NCI-H2227 treated with DMSO at 0.1 percent for 48 hours (cell line): ENCODE data around the gene LUC7L2.
"Not testable (repeated sequence)": the region's sequence is repeated elsewhere in the genome, so short reads cannot be mapped to it uniquely, and the experiment has no call there.

Experiments
- DNase-seq: peaks from one replicate; lab custom pipeline; 2025; lab: John Stamatoyannopoulos, UW

Gene LUC7L2

DNA sequence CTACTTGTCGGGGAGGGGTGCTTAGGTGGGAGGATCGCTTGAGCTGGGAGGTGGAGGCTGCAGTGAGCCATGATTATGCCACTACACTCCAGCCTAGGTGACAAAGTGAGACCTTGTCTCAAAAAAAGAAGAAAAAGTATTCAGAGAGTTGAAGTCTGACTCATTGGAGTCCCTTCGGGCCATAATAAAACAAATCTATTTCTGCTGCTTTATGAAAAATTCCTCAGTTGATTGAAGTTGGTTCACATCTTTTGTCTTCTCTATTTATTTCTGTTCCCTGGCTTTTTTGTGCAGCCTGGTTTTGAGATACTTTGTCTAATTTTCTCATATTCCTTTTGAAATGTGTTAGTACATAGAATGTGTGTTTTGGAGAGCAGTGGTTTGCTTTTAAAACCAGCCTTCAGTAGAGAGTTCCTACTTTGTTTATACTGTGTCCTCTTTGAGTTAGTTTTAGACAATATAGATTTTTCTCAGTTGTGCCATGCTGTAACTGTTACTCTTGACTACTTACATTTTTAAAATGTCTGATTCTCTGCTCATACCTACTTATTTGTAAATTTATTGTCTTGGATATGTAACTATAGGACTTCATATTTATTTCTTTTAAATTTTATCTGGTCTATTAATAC lies 36.7 kb downstream of the LUC7L2 start:
- DNase-seq: no peak

DNA sequence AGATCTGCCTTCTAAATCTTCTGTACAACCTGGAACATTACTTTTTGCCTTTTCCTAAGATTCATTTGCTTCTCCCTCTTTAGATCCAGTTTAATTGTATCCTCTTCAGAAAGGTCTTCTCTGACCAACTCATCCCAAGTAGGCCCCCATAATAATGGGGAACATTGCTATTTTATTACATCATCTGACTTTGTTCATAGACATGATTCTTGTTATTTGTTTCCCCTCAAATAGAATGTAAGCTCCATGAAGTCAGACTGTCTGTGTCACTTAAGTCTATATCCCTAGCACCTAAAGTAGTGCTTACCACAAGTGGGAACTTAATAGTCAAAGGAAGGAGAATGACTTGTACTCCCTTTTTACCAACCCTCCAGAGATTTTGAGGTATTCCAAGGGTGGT lies 37.5 kb downstream of the LUC7L2 start:
- no peak for DNase-seq

DNA sequence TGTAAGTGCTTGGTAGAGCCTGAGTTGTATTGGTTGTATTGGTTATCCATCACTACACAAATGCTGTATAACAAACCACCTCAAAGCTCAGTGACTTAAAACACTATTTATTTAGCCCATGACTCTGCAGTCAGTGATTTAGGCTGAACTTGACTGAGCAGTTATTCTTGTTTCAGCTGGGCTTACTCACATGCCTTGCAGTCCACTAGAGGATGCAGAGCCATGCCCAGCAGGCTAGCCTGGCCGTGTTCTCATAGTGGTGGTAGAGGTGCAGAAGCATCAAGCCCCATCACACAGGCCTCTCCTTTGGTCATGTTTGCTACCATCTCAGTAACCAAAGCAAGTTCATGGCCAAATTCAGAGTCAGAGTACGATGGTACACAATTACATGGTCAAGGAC lies 43.9 kb downstream of the LUC7L2 start:
- no peak for DNase-seq

DNA sequence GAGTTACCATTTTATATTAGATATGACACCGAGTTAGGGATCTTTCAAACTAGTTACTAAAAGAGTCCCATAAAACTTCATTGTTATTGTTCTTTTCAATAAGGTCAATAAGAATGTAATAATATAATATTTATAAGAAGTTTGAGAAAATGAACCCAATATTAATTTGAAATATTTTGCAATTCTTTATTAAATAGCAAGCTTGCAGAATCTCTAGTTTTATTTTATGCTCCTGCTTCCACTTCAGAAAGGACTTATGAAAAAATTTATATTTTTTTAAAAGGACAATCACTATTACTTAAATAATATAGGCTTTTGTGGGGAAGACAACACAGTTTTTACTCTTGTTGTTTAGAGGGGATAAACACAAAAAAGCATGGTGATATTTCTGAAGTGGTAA lies 47.9 kb downstream of the LUC7L2 start:
- no peak for DNase-seq

DNA sequence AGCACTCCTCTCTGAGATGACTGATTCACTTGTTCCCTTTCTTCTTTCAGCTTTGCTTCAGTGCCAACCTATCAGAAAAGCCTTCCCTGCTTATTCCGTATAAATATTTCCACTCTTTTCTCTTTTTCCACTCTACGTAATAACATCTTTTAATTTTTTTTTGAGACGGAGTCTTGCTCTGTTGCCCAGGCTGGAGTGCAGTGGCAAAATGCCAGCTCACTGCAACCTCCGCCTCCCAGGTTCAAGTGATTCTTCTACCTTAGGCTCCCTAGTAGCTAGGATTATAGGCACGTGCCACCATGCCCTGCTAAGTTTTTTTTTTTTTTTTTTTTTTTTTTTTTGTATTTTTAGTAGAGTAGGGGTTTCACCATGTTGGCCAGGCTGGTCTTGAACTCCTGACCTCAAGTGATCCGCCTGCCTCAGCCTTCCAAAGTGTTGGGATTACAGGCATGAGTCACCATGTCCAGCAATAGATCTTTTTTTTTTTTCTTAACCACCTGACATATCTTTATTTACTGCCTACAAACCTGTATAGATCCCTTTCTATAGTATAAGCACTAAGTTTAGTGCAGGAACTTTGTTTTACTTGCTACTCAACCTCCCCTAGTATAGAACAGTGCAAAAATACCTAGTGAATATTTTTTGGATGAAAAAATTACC lies 55.2 kb downstream of the LUC7L2 start:
- not testable (repeated sequence) for DNase-seq

DNA sequence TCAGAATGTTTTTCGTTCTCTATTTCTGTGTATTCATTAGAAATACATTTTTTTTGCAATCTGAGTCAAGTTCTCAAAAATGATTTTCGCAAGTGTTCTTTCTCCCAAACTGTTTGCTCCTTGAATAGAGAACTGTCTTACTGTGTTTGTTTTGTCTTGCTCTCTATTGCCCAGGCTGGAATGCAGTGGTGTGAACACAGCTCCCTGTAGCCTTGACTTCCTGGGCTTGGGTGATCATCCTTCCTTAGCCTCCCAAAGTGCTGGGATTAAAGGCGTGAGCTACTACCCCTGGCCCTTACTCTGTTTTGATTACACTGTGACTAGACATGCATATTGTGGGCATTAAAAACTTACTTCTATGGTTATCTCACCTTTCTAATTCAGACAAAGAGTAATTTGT lies 56.7 kb downstream of the LUC7L2 start:
- no peak for DNase-seq

DNA sequence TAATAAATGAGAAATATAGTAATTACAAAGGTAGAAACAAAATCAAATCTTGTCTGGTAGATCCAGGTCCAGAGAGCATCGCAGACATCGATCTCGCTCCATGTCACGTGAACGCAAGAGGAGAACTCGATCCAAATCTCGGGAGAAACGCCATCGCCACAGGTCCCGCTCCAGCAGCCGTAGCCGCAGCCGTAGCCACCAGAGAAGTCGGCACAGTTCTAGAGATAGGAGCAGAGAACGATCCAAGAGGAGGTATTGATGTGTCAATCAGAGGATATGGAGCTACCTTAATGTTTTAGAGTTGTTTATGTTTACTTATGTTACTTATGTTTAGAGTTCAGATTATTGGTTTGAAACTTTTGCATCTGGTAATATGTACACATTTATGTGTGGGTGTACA lies 57.8 kb downstream of the LUC7L2 start:
- DNase-seq: no peak

DNA sequence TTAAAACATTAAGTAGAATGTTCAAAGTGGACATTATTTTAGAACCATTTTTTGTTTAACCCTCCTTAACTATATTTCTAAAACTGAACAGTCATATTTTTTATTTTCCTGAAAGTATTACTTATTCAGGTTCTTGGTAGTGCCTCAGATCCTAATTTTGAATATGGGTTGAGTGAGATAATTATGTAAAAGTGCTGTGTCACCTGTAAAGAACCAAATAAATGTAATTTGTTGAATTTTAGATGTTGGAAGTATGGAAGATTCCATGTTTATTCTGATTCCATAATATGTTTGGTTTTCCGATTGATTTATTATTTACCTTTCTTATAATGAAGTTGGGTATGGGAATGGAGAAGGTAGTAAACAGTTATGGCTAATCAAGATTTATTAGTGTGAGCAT lies 61.4 kb downstream of the LUC7L2 start:
- no peak for DNase-seq

DNA sequence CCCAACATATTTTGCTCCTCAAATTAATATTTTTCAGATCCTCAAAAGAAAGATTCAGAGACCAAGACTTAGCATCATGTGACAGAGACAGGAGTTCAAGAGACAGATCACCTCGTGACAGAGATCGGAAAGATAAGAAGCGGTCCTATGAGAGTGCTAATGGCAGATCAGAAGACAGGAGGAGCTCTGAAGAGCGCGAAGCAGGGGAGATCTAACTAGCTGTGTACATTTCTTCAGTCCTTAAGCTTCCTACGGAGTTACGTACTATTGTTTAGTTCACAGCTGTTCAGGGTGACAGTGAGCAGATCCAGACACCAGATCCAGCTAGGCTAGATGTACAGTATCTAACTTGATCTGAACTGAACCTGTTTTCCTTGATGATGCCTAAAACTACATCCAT lies 62.4 kb downstream of the LUC7L2 start:
- DNase-seq: no peak

DNA sequence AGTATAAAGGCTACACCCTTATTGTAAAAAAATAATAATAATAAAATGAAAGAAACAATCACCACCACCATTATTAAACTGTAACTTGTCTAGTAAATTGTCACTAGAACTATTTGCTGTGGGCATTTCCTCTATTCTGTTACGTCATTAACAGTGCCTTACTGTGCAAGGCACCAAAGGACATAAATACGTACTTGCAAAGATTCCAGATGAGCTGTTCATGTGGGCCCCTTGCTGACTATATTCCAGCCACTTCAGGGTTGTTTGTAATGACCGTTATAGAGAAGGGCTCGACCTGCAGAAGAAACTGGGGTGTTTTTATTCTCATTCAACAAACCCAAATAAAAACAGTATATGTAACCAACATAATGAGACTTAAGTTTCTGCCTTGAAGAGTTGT lies 63.4 kb downstream of the LUC7L2 start:
- no peak for DNase-seq

DNA sequence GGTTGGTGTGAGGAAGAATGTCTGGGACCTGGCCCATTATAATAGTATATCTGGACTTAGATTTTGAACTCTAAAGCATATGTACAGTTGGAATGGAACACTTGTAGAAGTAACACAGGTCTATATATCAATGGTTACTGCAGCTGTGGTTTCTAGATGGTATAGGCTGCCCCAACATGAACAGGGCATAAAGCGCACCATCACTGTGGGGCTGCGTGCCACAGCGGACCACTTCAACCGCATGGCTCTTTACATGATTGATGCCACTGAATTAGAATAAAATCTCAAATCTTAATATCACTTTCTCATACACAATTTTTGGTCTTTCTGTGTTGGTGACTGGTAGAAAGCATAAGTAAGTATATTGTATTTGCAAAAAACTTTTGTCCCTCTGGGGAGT lies 64.3 kb downstream of the LUC7L2 start:
- no peak for DNase-seq

DNA sequence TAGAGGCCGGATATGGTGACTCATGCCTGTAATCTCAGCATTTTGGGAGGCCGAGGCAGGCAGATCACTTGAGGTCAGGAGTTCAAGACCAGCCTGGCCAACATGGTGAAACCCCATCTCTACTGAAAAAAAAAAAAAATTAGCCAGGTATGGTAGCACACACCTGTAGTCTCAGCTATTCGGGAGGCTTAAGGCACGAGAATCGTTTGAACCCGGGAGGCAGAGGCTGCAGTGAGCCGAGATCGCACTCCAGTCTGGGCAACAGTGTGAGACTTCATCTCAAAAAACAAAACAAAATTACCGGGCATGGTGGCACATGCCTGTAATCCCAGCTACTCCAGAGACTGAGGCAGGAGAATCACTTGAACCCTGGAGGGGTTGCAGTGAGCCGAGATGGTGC lies 66.0 kb downstream of the LUC7L2 start:
- DNase-seq: not testable (repeated sequence)

DNA sequence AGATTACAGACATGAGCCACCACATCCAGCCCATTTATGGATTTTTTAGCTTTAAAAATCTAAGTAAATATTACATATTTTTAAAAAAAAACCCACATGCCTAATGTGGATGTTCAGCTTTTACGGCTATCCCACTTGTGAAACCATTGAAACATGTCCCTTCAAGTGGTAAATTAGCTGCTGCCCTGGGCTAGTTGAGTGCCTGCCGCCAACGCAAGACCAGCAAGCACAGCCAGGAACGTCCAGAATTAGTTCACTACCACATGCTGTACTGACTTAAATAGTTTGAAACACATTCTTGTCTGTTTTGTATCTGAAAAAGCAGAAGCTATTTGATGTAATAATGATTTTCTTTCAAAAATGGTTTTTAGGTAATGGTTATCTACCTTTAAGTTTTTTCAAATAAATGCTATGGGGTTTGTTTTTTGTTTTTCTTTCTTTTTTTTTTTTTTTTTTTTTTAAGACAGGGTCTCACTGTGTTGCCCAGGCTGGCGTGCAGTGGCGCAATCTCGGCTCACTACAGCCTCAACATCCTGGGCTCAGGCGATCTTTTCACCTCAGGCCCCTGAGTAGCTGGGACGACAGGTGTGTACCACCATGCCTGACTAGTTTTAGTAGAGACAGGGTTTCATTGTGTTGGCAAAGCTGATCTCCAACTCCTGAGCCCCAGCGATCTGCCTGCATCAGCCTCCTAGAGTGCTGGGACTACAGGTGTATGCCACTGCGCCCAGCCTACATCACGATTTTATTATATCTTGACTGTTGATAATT lies 66.7 kb downstream of the LUC7L2 start:
- peak; percentile 25 for DNase-seq

DNA sequence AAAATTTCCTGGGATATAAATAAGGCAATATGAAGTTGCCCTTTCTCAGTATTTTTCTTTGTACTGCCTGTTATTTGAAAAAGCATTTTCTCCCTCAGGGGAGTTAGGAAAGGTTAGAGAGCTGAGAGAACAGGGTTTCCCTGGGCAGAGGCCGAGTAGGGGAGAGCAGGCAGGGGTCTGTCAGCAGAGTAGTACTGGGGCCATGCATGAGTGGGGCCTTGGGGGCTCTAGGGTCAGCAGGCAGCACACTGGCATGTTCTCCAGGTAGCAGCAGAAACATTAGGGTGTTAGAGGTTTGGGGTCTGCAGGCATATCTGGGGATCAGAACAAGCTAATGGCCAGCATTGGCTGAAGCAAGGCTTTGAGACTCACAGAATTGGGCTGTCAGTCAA lies 67.3 kb downstream of the LUC7L2 start:
- no peak for DNase-seq

DNA sequence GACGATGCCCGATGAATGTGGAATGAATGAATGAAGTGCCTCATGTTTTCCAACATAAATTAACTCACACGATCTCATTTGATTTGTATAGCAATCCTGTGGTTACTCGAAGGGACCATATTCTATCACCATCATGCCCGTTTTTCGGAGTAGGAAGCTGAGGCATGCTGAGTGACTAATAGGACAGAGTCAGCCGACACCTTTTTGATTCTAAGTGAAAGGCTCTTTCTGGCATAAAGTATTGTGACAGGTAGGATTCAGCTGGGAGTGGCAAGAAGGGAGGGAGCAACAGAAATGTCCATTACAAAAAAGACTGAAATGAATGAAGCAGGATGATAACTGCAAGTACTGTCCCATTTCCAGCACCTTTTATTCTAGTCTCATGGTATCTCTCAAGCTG lies 68.1 kb downstream of the LUC7L2 start:
- DNase-seq: no peak

DNA sequence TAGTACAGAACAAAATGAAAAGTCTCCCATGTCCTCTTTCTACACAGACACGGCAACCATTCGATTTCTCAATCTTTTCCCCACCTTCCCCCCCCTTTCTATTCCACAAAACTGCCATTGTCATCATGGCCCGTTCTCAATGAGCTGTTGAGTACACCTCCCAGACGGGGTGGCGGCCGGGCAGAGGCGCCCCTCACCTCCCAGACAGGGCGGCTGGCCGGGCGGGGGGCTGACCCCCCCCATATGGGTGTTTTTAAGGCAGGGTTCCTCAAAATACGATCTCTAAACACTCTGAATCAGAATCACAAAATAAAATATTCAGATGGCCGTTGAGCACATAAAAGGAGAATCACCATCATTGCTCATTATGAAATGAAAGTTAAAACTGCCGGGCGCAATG lies 70.0 kb downstream of the LUC7L2 start:
- not testable (repeated sequence) for DNase-seq

DNA sequence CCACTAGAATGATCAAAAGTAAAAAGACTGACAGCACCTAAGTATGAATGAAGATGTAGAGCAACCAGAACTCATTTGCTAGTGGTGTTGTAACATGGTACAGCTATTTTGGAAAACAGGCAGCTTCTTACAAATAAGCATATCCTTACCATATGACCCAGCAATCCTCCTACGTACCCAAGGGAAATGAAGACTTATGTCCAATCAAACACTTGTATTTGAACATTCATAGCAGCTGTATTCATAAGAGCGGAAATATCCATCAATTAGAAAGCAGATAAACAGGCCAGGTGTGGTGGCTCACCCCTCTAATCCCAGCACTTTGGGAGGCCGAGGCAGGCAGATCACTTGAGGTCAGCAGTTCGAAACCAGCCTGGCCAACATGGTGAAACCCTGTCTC lies 70.7 kb downstream of the LUC7L2 start:
- DNase-seq: no peak

DNA sequence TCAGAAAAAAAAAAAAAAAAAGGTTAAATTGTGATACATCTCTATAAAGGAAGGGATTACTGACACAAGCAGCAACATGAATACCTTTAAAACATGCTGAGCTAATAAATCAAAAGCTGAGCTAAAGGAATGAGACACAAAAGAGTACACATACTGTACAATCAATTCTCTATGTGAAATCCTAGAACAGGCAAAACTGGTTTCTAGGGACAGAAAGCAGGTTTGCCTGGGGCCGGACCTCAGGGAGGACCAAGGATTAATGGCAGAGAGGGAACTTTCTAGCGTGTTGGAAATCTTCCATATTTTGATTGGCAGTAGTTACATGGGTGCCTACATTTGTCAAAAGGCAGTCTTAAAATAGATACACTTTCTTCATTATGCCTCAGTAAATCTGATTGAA lies 71.3 kb downstream of the LUC7L2 start:
- no peak for DNase-seq

DNA sequence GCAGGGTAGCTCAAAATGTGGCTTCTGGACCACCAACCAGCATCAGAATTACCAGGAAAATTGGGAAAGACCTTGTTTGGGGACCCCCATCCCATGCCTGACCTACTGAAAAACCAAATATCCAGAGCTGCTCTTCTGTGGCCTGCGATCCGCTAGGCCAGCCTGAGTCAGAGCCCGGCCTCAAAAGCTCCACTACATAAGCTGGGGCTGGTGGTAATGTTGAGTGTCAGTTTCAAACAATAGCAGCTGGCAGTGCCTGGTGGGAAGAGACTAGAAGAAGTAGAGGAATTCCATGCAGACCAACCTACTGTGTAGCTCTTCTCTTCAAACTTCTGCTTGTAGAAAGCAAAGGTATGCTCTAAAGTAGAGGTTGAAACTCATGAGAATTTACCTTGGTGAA lies 71.8 kb downstream of the LUC7L2 start:
- DNase-seq: no peak

DNA sequence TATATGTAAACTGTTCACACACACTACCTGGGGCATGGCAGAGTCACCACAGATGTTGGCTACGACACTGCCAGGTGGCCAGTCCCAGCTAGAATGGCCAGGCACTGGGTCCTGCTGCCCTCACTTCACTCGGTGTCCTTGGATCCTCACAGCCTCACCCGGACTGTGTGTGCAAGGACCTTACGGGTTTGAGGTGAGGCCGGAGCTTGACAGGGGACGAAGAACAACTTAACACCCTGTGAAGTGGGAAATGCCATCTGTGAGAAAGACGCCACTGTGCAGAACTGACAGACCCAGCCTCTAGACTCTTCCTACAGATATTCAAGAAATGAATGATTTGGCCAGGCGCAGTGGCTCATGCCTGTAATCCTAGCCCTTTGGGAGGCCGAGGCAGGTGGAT lies 77.1 kb downstream of the LUC7L2 start:
- no peak for DNase-seq

DNA sequence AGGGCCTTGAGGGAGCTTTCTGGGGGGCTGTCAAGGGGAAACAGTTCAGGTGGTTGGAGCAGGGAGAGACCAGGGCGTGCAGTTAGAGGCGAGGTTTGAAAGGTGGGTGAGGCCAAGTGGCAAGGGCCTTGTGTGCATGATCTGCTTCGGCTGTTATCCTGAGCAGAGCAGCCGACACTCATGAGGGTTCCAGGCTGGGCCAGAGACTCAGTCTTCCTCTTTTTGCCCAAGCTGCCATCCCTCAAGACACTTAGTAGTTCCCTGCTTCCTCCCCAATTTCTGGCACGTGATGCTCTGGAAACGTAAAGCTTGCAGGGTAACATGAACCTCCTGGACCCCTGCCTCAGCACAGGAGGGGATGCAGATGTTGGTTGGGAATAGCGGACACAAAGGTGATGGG lies 79.7 kb downstream of the LUC7L2 start:
- no peak for DNase-seq

DNA sequence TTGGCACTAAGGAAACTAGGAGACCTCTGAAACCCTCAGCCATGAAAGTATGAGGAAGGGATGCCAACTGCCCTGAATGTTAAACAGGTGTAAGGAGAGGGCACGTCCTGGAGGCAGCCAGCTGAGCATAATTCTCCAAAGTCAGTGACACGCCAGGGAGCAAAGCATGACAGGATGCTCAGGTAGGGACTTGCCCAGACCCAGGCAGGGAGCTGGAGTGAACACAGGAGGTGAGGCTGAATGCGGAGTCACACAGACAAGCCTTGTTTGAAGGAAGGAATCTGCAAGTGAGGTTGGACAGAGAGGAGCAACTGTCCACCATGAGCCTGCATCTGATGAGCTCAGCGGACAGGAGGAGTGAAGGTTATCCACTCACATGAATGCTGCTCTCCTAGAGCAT lies 82.3 kb downstream of the LUC7L2 start:
- no peak for DNase-seq

DNA sequence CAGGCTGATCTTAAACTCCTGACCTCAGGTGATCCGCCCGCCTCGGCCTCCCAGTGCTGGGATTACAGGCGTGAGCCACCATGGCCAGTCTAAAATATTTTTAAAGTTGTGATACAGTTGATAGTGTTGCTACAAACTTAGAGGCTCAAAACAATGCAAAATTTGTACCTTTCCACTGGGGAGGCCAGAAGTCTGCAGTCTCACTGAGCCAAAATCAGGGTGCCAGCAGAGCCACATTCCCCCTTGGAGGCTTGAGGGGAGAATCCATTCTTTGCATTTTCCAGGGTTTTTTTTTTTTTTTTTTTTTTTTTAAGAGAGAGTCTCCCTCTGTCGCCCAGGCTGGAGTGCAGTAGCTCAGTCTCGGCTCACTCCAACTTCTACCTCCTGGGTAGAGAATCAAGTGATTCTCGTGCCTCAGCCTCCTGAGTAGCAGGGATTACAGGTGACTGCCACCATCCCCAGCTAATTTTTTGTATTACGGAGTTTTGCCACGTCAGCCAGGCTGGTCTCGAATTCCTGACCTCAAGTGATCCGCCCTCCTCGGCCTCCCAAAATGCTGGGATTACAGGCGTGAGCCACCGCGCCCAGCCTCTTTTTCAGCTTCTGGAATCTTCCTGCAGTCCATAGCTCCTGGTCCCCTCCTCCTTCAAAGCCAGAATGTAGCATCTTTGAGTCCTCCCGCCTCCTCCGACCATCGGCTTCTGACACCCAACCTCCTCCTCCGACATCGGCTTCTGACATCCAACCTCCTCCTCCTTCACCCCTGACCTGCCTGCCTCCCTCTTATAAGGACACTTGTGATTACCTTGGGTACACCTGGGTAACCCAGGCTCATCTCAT lies 86.6 kb downstream of the LUC7L2 start:
- DNase-seq: no peak
